ENCODE data around the gene PNKD.

Gene PNKD

DNA sequence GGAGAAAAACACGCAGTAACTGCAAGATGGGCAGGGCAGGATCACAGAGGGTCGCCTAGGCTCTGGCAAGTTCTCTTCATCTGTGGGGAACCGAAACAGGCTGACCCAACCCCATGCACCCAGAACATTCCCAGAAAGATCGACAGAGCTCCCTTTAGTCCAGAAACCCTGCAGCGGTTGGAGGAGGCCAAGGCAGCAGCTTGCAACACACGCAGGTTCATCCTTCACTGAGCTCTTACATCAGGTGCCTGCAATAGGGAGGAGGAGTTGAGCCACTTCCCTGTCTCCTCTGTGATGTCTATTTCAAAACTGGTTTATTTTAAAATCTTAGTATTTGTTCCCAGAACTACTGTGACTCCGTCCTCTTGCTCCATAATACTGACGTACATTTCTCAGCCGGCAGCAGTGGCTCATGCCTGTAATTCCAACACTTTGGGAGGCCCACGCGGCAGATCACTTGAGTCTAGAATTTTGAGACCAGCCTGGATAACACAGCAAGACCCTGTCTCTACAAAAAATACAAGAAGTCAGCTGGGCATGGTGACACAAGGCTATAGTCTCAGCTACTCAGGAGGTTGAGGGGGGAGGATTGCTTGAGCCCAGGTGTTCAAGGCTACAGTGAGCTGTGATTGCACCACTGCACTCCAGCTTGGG is 100.2 kb downstream of the PNKD start:
- Histone ChIP-seq H3K9me3 (ENCODE audit: insufficient read depth, low read length) (no peaks in the 10 kb centered on the region), H3K27ac (ENCODE audit: low read depth, low read length) (no peak overlapping the region), H3K4me2 (ENCODE audit: low read depth, low read length, poor library complexity, severe bottlenecking) (no peak overlapping the region)

DNA sequence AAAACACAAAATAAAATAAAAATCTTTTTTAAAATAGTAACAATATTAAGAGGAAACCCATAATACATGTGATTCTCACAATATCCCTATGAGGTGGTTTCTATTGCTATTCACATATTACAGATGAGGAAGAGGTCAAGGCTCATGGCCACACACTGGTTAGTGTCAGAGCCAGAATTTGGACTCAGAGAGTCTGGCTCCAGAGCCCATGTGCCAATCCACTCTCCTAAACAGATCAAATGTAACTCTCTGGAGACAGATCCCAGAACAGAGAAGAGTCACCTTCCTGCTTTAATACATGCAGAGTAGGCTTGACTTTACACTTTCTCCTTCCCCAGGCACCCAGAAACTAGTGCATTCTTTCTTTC is 101.6 kb downstream of the PNKD start:
- Histone ChIP-seq H3K9ac (ENCODE audit: low read length) (no peak overlapping the region), H3K27me3 (ENCODE audit: low read length) (no peaks in the 10 kb centered on the region), H4K20me1 (ENCODE audit: low read depth, low read length) (no peaks in the 10 kb centered on the region), H3K9me2 (replicated peaks; ENCODE audit: insufficient read depth, low read length) (no peaks in the 10 kb centered on the region), H3F3A (ENCODE audit: insufficient read depth) (no peaks in the 10 kb centered on the region), H3K27ac (ENCODE audit: low read depth, low read length) (no peak overlapping the region), H2AFZ (ENCODE audit: low read depth, low read length, severe bottlenecking) (no peak overlapping the region), H3K36me3 (ENCODE audit: low read length) (no peaks in the 10 kb centered on the region), H3K79me2 (ENCODE audit: insufficient read depth, low read length) (no peaks in the 10 kb centered on the region), H3K4me3 (ENCODE audit: insufficient read depth, low read length, poor library complexity, severe bottlenecking) (no peak overlapping the region), H3K4me2 (ENCODE audit: low read depth, low read length, poor library complexity, severe bottlenecking) (no peak overlapping the region), H3K9me3 (ENCODE audit: insufficient read depth, low read length) (no peaks in the 10 kb centered on the region)
- TF ChIP-seq, protein P1, sequence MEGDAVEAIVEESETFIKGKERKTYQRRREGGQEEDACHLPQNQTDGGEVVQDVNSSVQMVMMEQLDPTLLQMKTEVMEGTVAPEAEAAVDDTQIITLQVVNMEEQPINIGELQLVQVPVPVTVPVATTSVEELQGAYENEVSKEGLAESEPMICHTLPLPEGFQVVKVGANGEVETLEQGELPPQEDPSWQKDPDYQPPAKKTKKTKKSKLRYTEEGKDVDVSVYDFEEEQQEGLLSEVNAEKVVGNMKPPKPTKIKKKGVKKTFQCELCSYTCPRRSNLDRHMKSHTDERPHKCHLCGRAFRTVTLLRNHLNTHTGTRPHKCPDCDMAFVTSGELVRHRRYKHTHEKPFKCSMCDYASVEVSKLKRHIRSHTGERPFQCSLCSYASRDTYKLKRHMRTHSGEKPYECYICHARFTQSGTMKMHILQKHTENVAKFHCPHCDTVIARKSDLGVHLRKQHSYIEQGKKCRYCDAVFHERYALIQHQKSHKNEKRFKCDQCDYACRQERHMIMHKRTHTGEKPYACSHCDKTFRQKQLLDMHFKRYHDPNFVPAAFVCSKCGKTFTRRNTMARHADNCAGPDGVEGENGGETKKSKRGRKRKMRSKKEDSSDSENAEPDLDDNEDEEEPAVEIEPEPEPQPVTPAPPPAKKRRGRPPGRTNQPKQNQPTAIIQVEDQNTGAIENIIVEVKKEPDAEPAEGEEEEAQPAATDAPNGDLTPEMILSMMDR (IDR thresholded peaks at IDR 0.05; ENCODE audit: insufficient read depth, low read length, poor library complexity, severe bottlenecking): no peak
- no peak for TF ChIP-seq EZH2phosphoT487 (conservative IDR thresholded peaks at IDR 0.05; ENCODE audit: low read length)

More for the DNA sequence above, 100.2 kb downstream of the PNKD start:
- Histone ChIP-seq H2AFZ (ENCODE audit: low read depth, low read length, severe bottlenecking) (no peak overlapping the region), H3K36me3 (ENCODE audit: low read length) (no peaks in the 10 kb centered on the region), H3K4me3 (ENCODE audit: insufficient read depth, low read length, poor library complexity, severe bottlenecking) (no peak overlapping the region), H3K9ac (ENCODE audit: low read length) (no peak overlapping the region), H3K9me2 (replicated peaks; ENCODE audit: insufficient read depth, low read length) (no peaks in the 10 kb centered on the region), H4K20me1 (ENCODE audit: low read depth, low read length) (no peaks in the 10 kb centered on the region), H3F3A (ENCODE audit: insufficient read depth) (no peaks in the 10 kb centered on the region), H3K27me3 (ENCODE audit: low read length) (no peaks in the 10 kb centered on the region), H3K79me2 (ENCODE audit: insufficient read depth, low read length) (no peaks in the 10 kb centered on the region)
- no peak for TF ChIP-seq EZH2phosphoT487 (conservative IDR thresholded peaks at IDR 0.05; ENCODE audit: low read length)
- TF ChIP-seq, protein P1 (IDR thresholded peaks at IDR 0.05; ENCODE audit: insufficient read depth, low read length, poor library complexity, severe bottlenecking): no peak

DNA sequence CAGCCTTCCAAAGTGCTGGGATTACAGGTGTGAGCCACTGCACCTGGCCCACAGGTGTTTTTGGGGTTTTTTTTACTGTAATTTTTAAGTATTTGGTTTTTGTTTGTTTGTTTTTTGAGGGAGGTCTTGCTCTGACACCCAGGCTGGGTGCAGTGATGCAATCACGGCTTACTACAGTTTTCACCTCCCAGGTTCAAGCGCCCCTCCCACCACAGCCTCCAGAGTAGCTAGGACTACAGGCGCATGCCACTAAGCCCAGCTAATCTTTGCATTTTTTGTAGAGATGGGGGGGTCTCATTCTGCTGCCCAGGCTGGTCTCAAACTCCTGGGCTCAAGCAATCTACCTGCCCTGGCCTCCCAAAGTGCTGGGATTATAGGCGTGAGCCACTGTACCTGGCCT is 104.5 kb downstream of the PNKD start:
- H2AFZ ChIP-seq (ENCODE audit: low read depth, low read length, severe bottlenecking): no peak overlapping the region
- H3K9me2 ChIP-seq (replicated peaks; ENCODE audit: insufficient read depth, low read length): no peaks in the 10 kb centered on the region
- no peak overlapping the region for H3K4me2 ChIP-seq (ENCODE audit: low read depth, low read length, poor library complexity, severe bottlenecking)
- H3K36me3 ChIP-seq (ENCODE audit: low read length): no peaks in the 10 kb centered on the region
- no peaks in the 10 kb centered on the region for H4K20me1 ChIP-seq (ENCODE audit: low read depth, low read length)
- no peak overlapping the region for H3K4me3 ChIP-seq (ENCODE audit: insufficient read depth, low read length, poor library complexity, severe bottlenecking)
- no peak for TF ChIP-seq EZH2phosphoT487 (conservative IDR thresholded peaks at IDR 0.05; ENCODE audit: low read length)
- TF ChIP-seq, protein P1 (IDR thresholded peaks at IDR 0.05; ENCODE audit: insufficient read depth, low read length, poor library complexity, severe bottlenecking): no peak
- H3F3A ChIP-seq (ENCODE audit: insufficient read depth): no peaks in the 10 kb centered on the region
- H3K27me3 ChIP-seq (ENCODE audit: low read length): no peaks in the 10 kb centered on the region
- no peaks in the 10 kb centered on the region for H3K9me3 ChIP-seq (ENCODE audit: insufficient read depth, low read length)
- H3K27ac ChIP-seq (ENCODE audit: low read depth, low read length): no peak overlapping the region
- H3K79me2 ChIP-seq (ENCODE audit: insufficient read depth, low read length): no peaks in the 10 kb centered on the region
- H3K9ac ChIP-seq (ENCODE audit: low read length): no peak overlapping the region

Measured in SU-DHL-6 (cell line).